Transverse colon (tissue), 4 donors: ENCODE measurements around the gene INSC. TPM values are rescaled to one million over a fixed set of nuclear protein-coding genes. Genes with fewer than 3 reads are reported as not detected.

Experiments
- DNase-seq: peaks from one replicate; pipeline ENCODE4 v3.0.0-alpha.2; 2019
- H3K27ac ChIP-seq, 4 donors: fragments of 200-600 bp; sonication (generic); 2 replicates each; pipeline ENCODE4 v1.5.1; 2016 to 2018; ENCODE audit warnings: inconsistent platforms in 4 of 4
- H3K27me3 ChIP-seq: fragments of 200-600 bp; sonication (generic); 2 replicates; pipeline ENCODE4 v1.5.1; 2017; ENCODE audit warnings: inconsistent platforms
- H3K36me3 ChIP-seq, 4 donors: fragments of 200-600 bp; sonication (generic); 2 replicates each; pipeline ENCODE4 v1.5.1; 2017 to 2019; ENCODE audit warnings: inconsistent platforms in 4 of 4
- H3K4me1 ChIP-seq, 4 donors: fragments of 200-600 bp; sonication (generic); 2 replicates each; pipeline ENCODE4 v1.5.1; 2017 to 2020; ENCODE audit warnings: inconsistent platforms in 4 of 4
- H3K4me3 ChIP-seq, 4 donors: fragments of 200-600 bp; sonication (generic); 1 replicate in 1 of 4; 2 replicates in 3 of 4; pipeline versions ENCODE4 v1.5.1 to v1.6.1; 2017 to 2019; ENCODE audit warnings: inconsistent platforms in 4 of 4
- H3K9me3 ChIP-seq, 2 donors: fragments of 200-600 bp; sonication (generic); 2 replicates each; pipeline ENCODE4 v1.5.1; 2017 to 2019; ENCODE audit warnings: inconsistent platforms in 2 of 2
- EP300 ChIP-seq: sonication (generic); formaldehyde crosslinking; IDR thresholded peaks from one replicate; pipeline ENCODE4 v1.6.1; 2017; ENCODE audit warnings: antibody characterized with exemption, low read depth
- POLR2A ChIP-seq: fragments of 450-650 bp; IDR thresholded peaks from one replicate; pipeline ENCODE4 v1.6.1; 2016; ENCODE audit warnings: antibody characterized with exemption, mild to moderate bottlenecking, moderate library complexity
- POLR2AphosphoS5 ChIP-seq, 3 donors: sonication (generic); formaldehyde crosslinking; IDR thresholded peaks; one replicate each; pipeline ENCODE4 v1.6.1; 2016; ENCODE audit warnings: antibody characterized with exemption in 3 of 3
- WGBS, 2 donors: methylation state at CpG; one replicate each; pipeline ENCODE4 v1.1.5; 2018; ENCODE audit warnings: low coverage in 1 of 2; 5-methylcytosine and 5-hydroxymethylcytosine counted together
- in situ Hi-C, 4 donors: fragments of 200-750 bp; cut with MboI; loops; one replicate each; pipeline versions ENCODE4 v1.15.0 to v1.15.1; 2017; ENCODE audit warnings: low sequenced_read_pairs in 3 of 4, low pct_ligation_motif_present in 1 of 4, low pct_unique_long_range_greater_than_20kb in 1 of 4
- intact Hi-C: fragments of 100-400 bp; cut with DNase I; formaldehyde crosslinking; loops from one replicate; pipeline ENCODE4 v1.15.1; 2023; ENCODE audit warnings: low total_unique reads
- total RNA-seq, 4 donors: library from RNA; depleted of rRNA; stranded (reverse); fragments of >200 nt; gene quantifications; one replicate each; pipeline ENCODE4 v1.1.0, GENCODE V29; 2016
- TF ChIP-seq, protein P1 (sequence below), 5 experiments: fragments of 200-600 bp in 3 of 5; fragments of 450-650 bp in 2 of 5; sonication (generic) in 3 of 5; IDR thresholded peaks; 1 replicate in 2 of 5; 2 replicates in 3 of 5; pipeline ENCODE4 v1.5.1; 2016 to 2017; ENCODE audit warnings: antibody characterized with exemption in 5 of 5, inconsistent platforms in 3 of 5, mild to moderate bottlenecking in 2 of 5, moderate library complexity in 1 of 5

INSC gene
- total RNA-seq, 4 donors from 2014 or later: 0.60 to 1.9 (median 1.3) TPM

- no peaks in the 10 kb centered on the region for H3K36me3 ChIP-seq
- H3K4me3 ChIP-seq: no peak overlapping the region
- H3K27ac ChIP-seq: no peak overlapping the region
- intact Hi-C loops (no loop called here), in situ Hi-C loops (no loop called here)
- no peak for DNase-seq
- peaks cover 0 to 8% (median 5%) of the 10 kb centered on the region in 4 donors for H3K4me1 ChIP-seq
- 91% methylated on average over 3 of the region's 3 CpGs; no CpG with 5 or more reads in 1 of the 2 donors for WGBS, 2 donors
- peaks cover 24% of the 10 kb centered on the region for H3K27me3 ChIP-seq
- H3K9me3 ChIP-seq: no peaks in the 10 kb centered on the region
- TF ChIP-seq POLR2AphosphoS5 (IDR thresholded peaks at IDR 0.05) (no peak), POLR2A (no peak), EP300 (no peak)
- TF ChIP-seq, protein P1, sequence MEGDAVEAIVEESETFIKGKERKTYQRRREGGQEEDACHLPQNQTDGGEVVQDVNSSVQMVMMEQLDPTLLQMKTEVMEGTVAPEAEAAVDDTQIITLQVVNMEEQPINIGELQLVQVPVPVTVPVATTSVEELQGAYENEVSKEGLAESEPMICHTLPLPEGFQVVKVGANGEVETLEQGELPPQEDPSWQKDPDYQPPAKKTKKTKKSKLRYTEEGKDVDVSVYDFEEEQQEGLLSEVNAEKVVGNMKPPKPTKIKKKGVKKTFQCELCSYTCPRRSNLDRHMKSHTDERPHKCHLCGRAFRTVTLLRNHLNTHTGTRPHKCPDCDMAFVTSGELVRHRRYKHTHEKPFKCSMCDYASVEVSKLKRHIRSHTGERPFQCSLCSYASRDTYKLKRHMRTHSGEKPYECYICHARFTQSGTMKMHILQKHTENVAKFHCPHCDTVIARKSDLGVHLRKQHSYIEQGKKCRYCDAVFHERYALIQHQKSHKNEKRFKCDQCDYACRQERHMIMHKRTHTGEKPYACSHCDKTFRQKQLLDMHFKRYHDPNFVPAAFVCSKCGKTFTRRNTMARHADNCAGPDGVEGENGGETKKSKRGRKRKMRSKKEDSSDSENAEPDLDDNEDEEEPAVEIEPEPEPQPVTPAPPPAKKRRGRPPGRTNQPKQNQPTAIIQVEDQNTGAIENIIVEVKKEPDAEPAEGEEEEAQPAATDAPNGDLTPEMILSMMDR (IDR thresholded peaks at IDR 0.05): no peak
These were observed 3.5 kb upstream of the INSC start for GRCh38 chr11:15111215-15111614.

DNA sequence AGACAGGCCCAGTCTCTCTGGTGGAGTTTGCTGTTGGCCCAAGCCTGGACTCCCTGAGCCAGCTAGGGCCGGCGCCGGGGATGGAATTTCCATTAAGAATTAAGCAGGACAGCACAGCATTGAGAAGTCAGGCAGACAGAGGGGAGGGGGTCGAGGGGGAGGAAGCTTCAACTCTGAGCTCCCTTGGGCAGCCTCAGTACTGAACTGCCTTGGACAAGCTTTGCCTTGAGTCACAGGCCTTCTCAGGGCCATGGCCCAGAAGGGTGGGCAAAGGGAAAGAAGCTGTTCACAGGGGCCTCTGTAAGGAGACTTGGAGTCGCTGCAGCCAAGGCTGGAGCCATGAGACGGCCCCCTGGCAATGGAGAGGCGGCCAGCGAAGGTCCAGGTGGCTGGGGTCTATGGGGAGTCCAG is 2.6 kb upstream of the INSC start:
- intact Hi-C loops: no loop called here
- DNase-seq: no peak

GRCh38 chr11:15113381-15113780 is 1.3 kb upstream of the INSC start:
- Histone ChIP-seq H3K9me3 (no peaks in the 10 kb centered on the region), H3K27me3 (peaks cover 24% of the 10 kb centered on the region), H3K36me3 (no peaks in the 10 kb centered on the region), H3K4me3 (no peak overlapping the region), H3K4me1 (peaks cover 0 to 8% (median 5%) of the 10 kb centered on the region in 4 donors), H3K27ac (no peak overlapping the region)
- in situ Hi-C loops (no loop called here), intact Hi-C loops (no loop called here)
- TF ChIP-seq POLR2AphosphoS5 (IDR thresholded peaks at IDR 0.05) (no peak), POLR2A (no peak), EP300 (no peak)
- TF ChIP-seq, protein P1 (IDR thresholded peaks at IDR 0.05): no peak
- DNase-seq: peak; percentile 37
- WGBS, 2 donors: 76 to 100% methylated on average over 1 to 5 of the region's 5 CpGs

More for the DNA sequence above, 2.6 kb upstream of the INSC start:
- TF ChIP-seq, protein P1 (IDR thresholded peaks at IDR 0.05): no peak
- TF ChIP-seq POLR2AphosphoS5 (IDR thresholded peaks at IDR 0.05) (no peak), EP300 (no peak), POLR2A (no peak)
- no peak overlapping the region for H3K27ac ChIP-seq
- in situ Hi-C loops: no loop called here
- no peaks in the 10 kb centered on the region for H3K36me3 ChIP-seq
- no peaks in the 10 kb centered on the region for H3K9me3 ChIP-seq
- peaks cover 24% of the 10 kb centered on the region for H3K27me3 ChIP-seq
- peaks cover 0 to 8% (median 5%) of the 10 kb centered on the region in 4 donors for H3K4me1 ChIP-seq
- 82% methylated on average over 8 of the region's 8 CpGs; no CpG with 5 or more reads in 1 of the 2 donors for WGBS, 2 donors
- H3K4me3 ChIP-seq: no peak overlapping the region

- no peaks in the 10 kb centered on the region for H3K9me3 ChIP-seq
- intact Hi-C loops (no loop called here), in situ Hi-C loops (no loop called here)
- no peak for TF ChIP-seq POLR2AphosphoS5 (IDR thresholded peaks at IDR 0.05)
- TF ChIP-seq EP300: no peak
- peaks cover 24% of the 10 kb centered on the region for H3K27me3 ChIP-seq
- H3K4me1 ChIP-seq: peaks cover 0 to 8% (median 5%) of the 10 kb centered on the region in 4 donors
- no peaks in the 10 kb centered on the region for H3K36me3 ChIP-seq
- no peak for DNase-seq
- 93 to 100% methylated on average over 1 to 5 of the region's 5 CpGs for WGBS, 2 donors
- peak overlapping the region in 3 of 4 donors; percentile 10 to 64 (median 13) for H3K27ac ChIP-seq
- H3K4me3 ChIP-seq: no peak overlapping the region
These were observed 963 bp downstream of the INSC start for GRCh38 chr11:15115686-15116085.

GRCh38 chr11:15117751-15118150 is 3.0 kb downstream of the INSC start:
- TF ChIP-seq EP300: no peak
- no peak for TF ChIP-seq POLR2A
- TF ChIP-seq, protein P1 (IDR thresholded peaks at IDR 0.05): no peak
- TF ChIP-seq POLR2AphosphoS5 (IDR thresholded peaks at IDR 0.05): no peak
- H3K4me3 ChIP-seq: no peak overlapping the region
- H3K9me3 ChIP-seq: no peaks in the 10 kb centered on the region
- no peak overlapping the region for H3K27ac ChIP-seq
- no peak for DNase-seq
- in situ Hi-C loops: no loop called here
- intact Hi-C loops: no loop called here
- H3K27me3 ChIP-seq: peaks cover 24% of the 10 kb centered on the region
- H3K4me1 ChIP-seq: peaks cover 0 to 8% (median 5%) of the 10 kb centered on the region in 4 donors
- H3K36me3 ChIP-seq: no peaks in the 10 kb centered on the region
- 74 to 88% methylated on average over 3 to 4 of the region's 4 CpGs for WGBS, 2 donors
